K562 (cell line): Measurements from ENCODE around the gene NYAP1. TPM values are rescaled to one million over a fixed set of nuclear protein-coding genes. Genes with fewer than 3 reads are reported as not detected.
A peak's percentile ranks its signal among the peaks of the same experiment; 100 is the strongest.

ENCODE experiments used
- ARHGAP35 ChIP-seq: fragments of 450-650 bp; IDR thresholded peaks from 2 replicates; pipeline ENCODE4 v1.6.1; 2018; ENCODE audit not compliant: partially characterized antibody
- CREB1 ChIP-seq, 2 experiments: sonication (generic) in 1 of 2; formaldehyde crosslinking in 1 of 2; IDR thresholded peaks; 2 replicates each; pipeline versions ENCODE4 v1.6.1 to v1.8.0; 2012 to 2022; ENCODE audit warnings: inconsistent platforms in 1 of 2, mild to moderate bottlenecking in 1 of 2, missing genetic modification reagents in 1 of 2, moderate library complexity in 1 of 2
- NFE2 ChIP-seq: IDR thresholded peaks from 2 replicates; pipeline ENCODE4 v1.6.1; 2014; ENCODE audit warnings: antibody characterized with exemption, low read depth
- RUNX1 ChIP-seq: sonication (generic); IDR thresholded peaks from 2 replicates; pipeline ENCODE4 v1.6.1; 2016; ENCODE audit warnings: antibody characterized with exemption, low read depth
- SMAD4 ChIP-seq: fragments of 250-450 bp; sonication (Bioruptor Pico); conservative IDR thresholded peaks from 2 replicates; pipeline ENCODE4 v1.8.0; 2021; ENCODE audit warnings: inconsistent platforms, mild to moderate bottlenecking, moderate library complexity
- ZNF347 ChIP-seq: fragments of 450-650 bp; formaldehyde crosslinking; IDR thresholded peaks from 2 replicates; pipeline ENCODE4 v1.4.0; 2020; ENCODE audit warnings: low read depth, mild to moderate bottlenecking, moderate library complexity
- ZNF75A ChIP-seq: fragments of 450-650 bp; formaldehyde crosslinking; IDR thresholded peaks from 2 replicates; pipeline ENCODE4 v1.4.0; 2020; ENCODE audit warnings: mild to moderate bottlenecking
- polyA plus RNA-seq, 8 experiments: library from polyadenylated mRNA; depleted of rRNA in 4 of 8; stranded (reverse) in 5 of 8; unstranded in 3 of 8; fragments of >200 nt; fragmentation: Nextera tagmentation in 2 of 8; fragmentation: Illumina TruSeq in 1 of 8; extraction: Ambion mirVana in 2 of 8; extraction: Trizol in 1 of 8; gene quantifications; 2 replicates each; pipeline versions ENCODE4 v1.2.1 to v1.2.3, GENCODE V29; 2011 to 2014; ENCODE audit warnings: inconsistent platforms in 1 of 8, missing spikeins in 1 of 8
- total RNA-seq, 7 experiments: library from RNA; depleted of rRNA in 6 of 7; stranded (reverse); fragments of >200 nt in 6 of 7; fragmentation: Illumina TruSeq in 2 of 7; extraction: Trizol in 2 of 7; gene quantifications; 2 replicates each; pipeline versions ENCODE4 v1.2.1 to v1.2.3, GENCODE V29; 2011 to 2021; ENCODE audit warnings: low replicate concordance in 1 of 7
- TF ChIP-seq, protein P1 (sequence below): fragments of 450-650 bp; IDR thresholded peaks from 2 replicates; pipeline ENCODE4 v1.7.0; 2016; ENCODE audit warnings: borderline replicate concordance
- TF ChIP-seq, protein P2 (sequence below): sonication (generic); formaldehyde crosslinking; IDR thresholded peaks from 2 replicates; pipeline ENCODE4 v1.8.1; 2022; ENCODE audit warnings: missing genetic modification reagents
- TF ChIP-seq, protein P3 (sequence below): IDR thresholded peaks from 2 replicates; pipeline ENCODE4 v1.6.1; 2016; ENCODE audit warnings: missing genetic modification characterization, missing compliant biosample characterization
- TF ChIP-seq, protein P4 (sequence below): conservative IDR thresholded peaks from 2 replicates; pipeline ENCODE4 v1.6.1; 2011; ENCODE audit warnings: low read depth, mild to moderate bottlenecking, low read length; ENCODE audit not compliant: control insufficient read depth
- TF ChIP-seq, protein P5 (sequence below), 2 experiments: fragments of 450-650 bp; conservative IDR thresholded peaks; 2 replicates each; pipeline ENCODE4 v1.6.1; 2017; ENCODE audit warnings: mild to moderate bottlenecking in 2 of 2, moderate library complexity in 2 of 2
- TF ChIP-seq, protein P6 (sequence below): fragments of 450-650 bp; formaldehyde crosslinking; IDR thresholded peaks from 2 replicates; pipeline ENCODE4 v1.4.0; 2022; ENCODE audit warnings: missing genetic modification characterization
- TF ChIP-seq, protein P7 (sequence below): fragments of 450-650 bp; IDR thresholded peaks from 2 replicates; pipeline ENCODE4 v1.6.1; 2016; ENCODE audit warnings: borderline replicate concordance

Gene NYAP1
- total and polyA plus RNA-seq, 9 of the 15 experiments (the other 6 are each of a cell fraction or from before 2014, with no cell fraction given): 0.11 to 0.88 (median 0.22) TPM; not detected in 2

DNA sequence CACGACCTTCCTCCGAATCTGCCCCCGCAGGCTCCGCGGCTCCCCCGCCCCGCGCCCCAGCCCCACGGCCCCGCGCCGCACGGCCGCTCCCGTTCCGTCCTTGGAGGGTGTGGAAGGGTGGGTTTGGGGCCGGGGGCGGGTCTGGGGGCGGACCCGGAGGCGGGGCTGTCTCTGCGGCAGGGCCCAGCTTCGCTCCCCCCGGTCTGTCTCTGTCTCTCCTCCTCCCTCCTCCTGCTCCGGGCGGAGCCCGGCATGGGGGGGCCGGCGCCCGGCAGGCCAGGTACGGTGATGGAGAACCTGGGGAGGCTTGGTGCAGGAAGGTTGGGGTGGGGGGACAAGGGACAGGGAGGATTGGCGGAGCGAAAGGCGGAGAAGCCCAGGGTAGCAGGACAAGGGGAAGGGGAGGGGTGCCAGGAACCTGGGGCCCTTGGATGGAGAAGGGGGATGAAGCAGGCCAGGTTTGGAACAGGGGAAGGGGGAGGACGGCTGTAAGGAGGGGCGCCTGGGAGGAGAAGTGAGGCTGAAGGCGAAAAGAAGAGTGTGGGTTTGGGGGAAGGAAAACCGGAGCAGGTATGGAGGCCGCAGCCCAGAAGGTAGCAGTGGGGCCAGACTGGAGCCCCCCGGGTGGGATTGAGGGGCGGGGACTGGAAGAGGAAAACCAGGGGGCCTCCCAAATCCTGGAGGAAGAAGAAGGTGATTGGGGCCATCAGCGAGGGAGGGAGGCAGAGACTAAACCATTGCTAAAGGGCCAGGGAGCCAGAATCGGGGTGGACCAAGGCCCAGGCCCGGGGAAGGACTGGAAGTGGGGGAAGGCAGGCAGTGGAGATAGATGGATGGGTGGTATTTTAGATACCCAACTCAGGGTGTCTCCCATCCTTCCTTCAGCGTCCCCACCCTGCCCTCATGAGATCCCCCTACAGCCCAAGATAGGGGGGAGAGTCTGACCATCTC lies at the start of gene NYAP1 (continued):
- TF ChIP-seq CREB1 (IDR thresholded peaks at IDR 0.05): no peak
- 0 out of 2 replicates have a peak, but pooled peaks have one; percentile 5 for TF ChIP-seq CREB1 (CRISPR knock-in tag; IDR thresholded peaks at IDR 0.05)
- TF ChIP-seq RUNX1: no peak
- TF ChIP-seq, protein P1, sequence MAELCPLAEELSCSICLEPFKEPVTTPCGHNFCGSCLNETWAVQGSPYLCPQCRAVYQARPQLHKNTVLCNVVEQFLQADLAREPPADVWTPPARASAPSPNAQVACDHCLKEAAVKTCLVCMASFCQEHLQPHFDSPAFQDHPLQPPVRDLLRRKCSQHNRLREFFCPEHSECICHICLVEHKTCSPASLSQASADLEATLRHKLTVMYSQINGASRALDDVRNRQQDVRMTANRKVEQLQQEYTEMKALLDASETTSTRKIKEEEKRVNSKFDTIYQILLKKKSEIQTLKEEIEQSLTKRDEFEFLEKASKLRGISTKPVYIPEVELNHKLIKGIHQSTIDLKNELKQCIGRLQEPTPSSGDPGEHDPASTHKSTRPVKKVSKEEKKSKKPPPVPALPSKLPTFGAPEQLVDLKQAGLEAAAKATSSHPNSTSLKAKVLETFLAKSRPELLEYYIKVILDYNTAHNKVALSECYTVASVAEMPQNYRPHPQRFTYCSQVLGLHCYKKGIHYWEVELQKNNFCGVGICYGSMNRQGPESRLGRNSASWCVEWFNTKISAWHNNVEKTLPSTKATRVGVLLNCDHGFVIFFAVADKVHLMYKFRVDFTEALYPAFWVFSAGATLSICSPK: no peak
- TF ChIP-seq, protein P2, sequence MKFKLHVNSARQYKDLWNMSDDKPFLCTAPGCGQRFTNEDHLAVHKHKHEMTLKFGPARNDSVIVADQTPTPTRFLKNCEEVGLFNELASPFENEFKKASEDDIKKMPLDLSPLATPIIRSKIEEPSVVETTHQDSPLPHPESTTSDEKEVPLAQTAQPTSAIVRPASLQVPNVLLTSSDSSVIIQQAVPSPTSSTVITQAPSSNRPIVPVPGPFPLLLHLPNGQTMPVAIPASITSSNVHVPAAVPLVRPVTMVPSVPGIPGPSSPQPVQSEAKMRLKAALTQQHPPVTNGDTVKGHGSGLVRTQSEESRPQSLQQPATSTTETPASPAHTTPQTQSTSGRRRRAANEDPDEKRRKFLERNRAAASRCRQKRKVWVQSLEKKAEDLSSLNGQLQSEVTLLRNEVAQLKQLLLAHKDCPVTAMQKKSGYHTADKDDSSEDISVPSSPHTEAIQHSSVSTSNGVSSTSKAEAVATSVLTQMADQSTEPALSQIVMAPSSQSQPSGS (CRISPR knock-in tag): no peak
- no peak for TF ChIP-seq SMAD4 (CRISPR knock-in tag)
- no peak for TF ChIP-seq ARHGAP35
- no peak for TF ChIP-seq NFE2
- TF ChIP-seq, protein P3, sequence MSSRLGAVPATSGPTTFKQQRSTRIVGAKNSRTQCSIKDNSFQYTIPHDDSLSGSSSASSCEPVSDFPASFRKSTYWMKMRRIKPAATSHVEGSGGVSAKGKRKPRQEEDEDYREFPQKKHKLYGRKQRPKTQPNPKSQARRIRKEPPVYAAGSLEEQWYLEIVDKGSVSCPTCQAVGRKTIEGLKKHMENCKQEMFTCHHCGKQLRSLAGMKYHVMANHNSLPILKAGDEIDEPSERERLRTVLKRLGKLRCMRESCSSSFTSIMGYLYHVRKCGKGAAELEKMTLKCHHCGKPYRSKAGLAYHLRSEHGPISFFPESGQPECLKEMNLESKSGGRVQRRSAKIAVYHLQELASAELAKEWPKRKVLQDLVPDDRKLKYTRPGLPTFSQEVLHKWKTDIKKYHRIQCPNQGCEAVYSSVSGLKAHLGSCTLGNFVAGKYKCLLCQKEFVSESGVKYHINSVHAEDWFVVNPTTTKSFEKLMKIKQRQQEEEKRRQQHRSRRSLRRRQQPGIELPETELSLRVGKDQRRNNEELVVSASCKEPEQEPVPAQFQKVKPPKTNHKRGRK (tag): peak; percentile 60
- TF ChIP-seq, protein P4, sequence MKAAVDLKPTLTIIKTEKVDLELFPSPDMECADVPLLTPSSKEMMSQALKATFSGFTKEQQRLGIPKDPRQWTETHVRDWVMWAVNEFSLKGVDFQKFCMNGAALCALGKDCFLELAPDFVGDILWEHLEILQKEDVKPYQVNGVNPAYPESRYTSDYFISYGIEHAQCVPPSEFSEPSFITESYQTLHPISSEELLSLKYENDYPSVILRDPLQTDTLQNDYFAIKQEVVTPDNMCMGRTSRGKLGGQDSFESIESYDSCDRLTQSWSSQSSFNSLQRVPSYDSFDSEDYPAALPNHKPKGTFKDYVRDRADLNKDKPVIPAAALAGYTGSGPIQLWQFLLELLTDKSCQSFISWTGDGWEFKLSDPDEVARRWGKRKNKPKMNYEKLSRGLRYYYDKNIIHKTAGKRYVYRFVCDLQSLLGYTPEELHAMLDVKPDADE: no peak
- TF ChIP-seq, protein P5, sequence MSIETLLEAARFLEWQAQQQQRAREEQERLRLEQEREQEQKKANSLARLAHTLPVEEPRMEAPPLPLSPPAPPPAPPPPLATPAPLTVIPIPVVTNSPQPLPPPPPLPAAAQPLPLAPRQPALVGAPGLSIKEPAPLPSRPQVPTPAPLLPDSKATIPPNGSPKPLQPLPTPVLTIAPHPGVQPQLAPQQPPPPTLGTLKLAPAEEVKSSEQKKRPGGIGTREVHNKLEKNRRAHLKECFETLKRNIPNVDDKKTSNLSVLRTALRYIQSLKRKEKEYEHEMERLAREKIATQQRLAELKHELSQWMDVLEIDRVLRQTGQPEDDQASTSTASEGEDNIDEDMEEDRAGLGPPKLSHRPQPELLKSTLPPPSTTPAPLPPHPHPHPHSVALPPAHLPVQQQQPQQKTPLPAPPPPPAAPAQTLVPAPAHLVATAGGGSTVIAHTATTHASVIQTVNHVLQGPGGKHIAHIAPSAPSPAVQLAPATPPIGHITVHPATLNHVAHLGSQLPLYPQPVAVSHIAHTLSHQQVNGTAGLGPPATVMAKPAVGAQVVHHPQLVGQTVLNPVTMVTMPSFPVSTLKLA (conservative IDR thresholded peaks at IDR 0.05): no peak
- TF ChIP-seq ZNF75A: no peak
- TF ChIP-seq ZNF347 (CRISPR knock-in tag): no peak
- TF ChIP-seq, protein P6, sequence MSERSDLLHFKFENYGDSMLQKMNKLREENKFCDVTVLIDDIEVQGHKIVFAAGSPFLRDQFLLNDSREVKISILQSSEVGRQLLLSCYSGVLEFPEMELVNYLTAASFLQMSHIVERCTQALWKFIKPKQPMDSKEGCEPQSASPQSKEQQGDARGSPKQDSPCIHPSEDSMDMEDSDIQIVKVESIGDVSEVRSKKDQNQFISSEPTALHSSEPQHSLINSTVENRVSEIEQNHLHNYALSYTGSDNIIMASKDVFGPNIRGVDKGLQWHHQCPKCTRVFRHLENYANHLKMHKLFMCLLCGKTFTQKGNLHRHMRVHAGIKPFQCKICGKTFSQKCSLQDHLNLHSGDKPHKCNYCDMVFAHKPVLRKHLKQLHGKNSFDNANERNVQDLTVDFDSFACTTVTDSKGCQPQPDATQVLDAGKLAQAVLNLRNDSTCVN (CRISPR knock-in tag): no peak
- TF ChIP-seq, protein P7, sequence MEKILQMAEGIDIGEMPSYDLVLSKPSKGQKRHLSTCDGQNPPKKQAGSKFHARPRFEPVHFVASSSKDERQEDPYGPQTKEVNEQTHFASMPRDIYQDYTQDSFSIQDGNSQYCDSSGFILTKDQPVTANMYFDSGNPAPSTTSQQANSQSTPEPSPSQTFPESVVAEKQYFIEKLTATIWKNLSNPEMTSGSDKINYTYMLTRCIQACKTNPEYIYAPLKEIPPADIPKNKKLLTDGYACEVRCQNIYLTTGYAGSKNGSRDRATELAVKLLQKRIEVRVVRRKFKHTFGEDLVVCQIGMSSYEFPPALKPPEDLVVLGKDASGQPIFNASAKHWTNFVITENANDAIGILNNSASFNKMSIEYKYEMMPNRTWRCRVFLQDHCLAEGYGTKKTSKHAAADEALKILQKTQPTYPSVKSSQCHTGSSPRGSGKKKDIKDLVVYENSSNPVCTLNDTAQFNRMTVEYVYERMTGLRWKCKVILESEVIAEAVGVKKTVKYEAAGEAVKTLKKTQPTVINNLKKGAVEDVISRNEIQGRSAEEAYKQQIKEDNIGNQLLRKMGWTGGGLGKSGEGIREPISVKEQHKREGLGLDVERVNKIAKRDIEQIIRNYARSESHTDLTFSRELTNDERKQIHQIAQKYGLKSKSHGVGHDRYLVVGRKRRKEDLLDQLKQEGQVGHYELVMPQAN: peak; percentile 29; the same call in 1 of the 2 replicates
